HuH-7.5 (cell line): Measurements from ENCODE around the gene WIPF3.
"Not testable (repeated sequence)": the region's sequence is repeated elsewhere in the genome, so short reads cannot be mapped to it uniquely, and the experiment has no call there.

Source experiments
- DNase-seq: peaks from one replicate; pipeline ENCODE4 v3.0.0; 2011; ENCODE audit warnings: low spot score

WIPF3 gene

DNA sequence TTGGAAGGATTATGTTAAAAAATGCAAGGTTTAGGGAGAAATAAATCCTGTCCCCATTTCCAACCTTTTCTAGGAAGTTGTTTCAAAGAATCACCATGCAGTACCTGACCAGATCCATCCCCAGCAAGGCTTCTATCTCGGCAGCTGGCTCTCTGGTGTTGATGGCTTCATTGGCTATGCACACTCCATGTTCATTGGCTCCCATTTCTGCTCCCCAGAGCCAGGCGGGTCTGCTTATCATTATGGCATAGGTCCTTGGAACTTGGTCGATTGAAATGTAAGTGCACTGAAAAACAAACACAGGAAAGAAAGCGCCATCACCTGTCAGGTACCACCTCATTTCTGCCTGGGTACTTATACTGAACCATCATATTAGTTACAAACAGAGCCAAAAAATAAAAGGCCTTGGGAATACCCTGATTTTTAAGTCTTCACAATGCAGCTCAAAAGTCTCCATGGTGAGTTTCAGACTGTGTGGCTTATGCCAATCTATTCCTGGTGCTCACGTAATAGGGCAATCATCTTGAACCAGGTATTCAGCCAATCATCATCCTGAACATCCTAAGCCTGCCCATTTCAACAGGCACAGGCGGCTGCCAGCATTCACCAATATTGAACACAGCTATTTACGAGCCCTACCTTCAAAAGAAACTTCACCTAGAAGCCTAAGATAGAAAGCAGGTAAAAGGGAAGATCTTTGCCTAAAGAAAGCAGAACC lies 148.9 kb downstream of the WIPF3 start:
- DNase-seq, result no peak

- DNase-seq, result no peak
Measured at GRCh38 chr7:29955799-29956486, 149.6 kb downstream of the WIPF3 start.

DNA sequence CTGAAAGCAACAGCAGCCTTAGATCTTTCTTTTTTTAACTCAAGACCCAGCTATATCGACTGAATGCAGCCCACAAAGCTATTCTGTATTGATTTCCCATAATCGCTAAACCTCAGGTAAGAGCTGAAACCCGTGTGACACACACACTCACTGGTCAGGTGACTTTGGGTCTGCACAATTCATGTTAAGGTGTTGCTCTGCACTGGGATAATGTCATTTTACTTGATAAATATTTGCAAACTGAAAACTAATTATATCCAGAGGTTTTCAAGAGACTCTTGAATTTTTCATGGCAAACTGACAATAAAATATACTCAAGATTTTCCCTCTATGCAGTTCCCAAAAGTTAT lies 150.2 kb downstream of the WIPF3 start:
- no peak for DNase-seq

GRCh38 chr7:29957521-29958310 lies 151.4 kb downstream of the WIPF3 start:
- no peak for DNase-seq

GRCh38 chr7:29958667-29959358 lies 152.5 kb downstream of the WIPF3 start:
- DNase-seq, result no peak

DNA sequence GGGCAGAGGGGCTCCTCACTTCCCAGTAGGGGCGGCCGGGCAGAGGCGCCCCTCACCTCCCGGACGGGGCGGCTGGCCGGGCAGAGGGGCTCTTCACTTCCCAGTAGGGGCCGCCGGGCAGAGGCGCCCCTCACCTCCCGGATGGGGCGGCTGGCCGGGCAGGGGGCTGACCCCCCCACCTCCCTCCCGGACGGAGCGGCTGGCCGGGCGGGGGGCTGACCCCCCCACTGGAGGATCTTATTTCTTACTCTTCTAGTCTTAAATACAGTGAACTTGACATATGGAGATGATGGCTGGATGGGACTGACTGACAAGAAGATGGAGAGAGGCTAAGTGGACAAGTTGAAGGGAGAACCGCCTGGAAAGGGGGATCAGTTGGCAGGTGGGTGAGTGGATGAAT lies 155.3 kb downstream of the WIPF3 start:
- not testable (repeated sequence) for DNase-seq

- no peak for DNase-seq
Measured at GRCh38 chr7:29962035-29962434, 155.7 kb downstream of the WIPF3 start.

- DNase-seq, result no peak
Measured at GRCh38 chr7:29965030-29965429, 158.7 kb downstream of the WIPF3 start.
